Non-pigmented ciliary epithelial cell (primary cell): ENCODE results near the gene PPIC.
"Not testable (repeated sequence)": the region's sequence is repeated elsewhere in the genome, so short reads cannot be mapped to it uniquely, and the experiment has no call there.

Experiments used
- DNase-seq: peaks from one replicate; pipeline ENCODE4 v3.0.0-alpha.2; 2010; ENCODE audit warnings: low read depth

Gene PPIC

GRCh38 chr5:123007754-123008153, 28.8 kb downstream of the PPIC start:
- DNase-seq: no peak

GRCh38 chr5:123007182-123007581, 29.3 kb downstream of the PPIC start:
- DNase-seq: no peak

GRCh38 chr5:123001808-123002207, 34.7 kb downstream of the PPIC start:
- DNase-seq: no peak

GRCh38 chr5:123000731-123001130, 35.8 kb downstream of the PPIC start:
- DNase-seq: no peak

GRCh38 chr5:122999947-123000563, 36.5 kb downstream of the PPIC start:
- DNase-seq: no peak

- no peak for DNase-seq
These were observed 39.2 kb downstream of the PPIC start for GRCh38 chr5:122997294-122997693.

- DNase-seq: no peak
These were observed 40.4 kb downstream of the PPIC start for GRCh38 chr5:122996091-122996490.

GRCh38 chr5:122985954-122986721, 50.4 kb downstream of the PPIC start:
- DNase-seq: no peak

GRCh38 chr5:122985006-122985700, 51.4 kb downstream of the PPIC start:
- DNase-seq: no peak

GRCh38 chr5:122984425-122984824, 52.1 kb downstream of the PPIC start:
- DNase-seq: no peak

GRCh38 chr5:122982376-122982775, 54.1 kb downstream of the PPIC start:
- DNase-seq: no peak

- DNase-seq: no peak
These were observed 54.7 kb downstream of the PPIC start for GRCh38 chr5:122981846-122982245.

GRCh38 chr5:122978644-122979297, 57.8 kb downstream of the PPIC start:
- DNase-seq: no peak

- DNase-seq: no peak
These were observed 58.5 kb downstream of the PPIC start for GRCh38 chr5:122978068-122978467.

GRCh38 chr5:122977319-122977718, 59.2 kb downstream of the PPIC start:
- no peak for DNase-seq

GRCh38 chr5:122974251-122974650, 62.3 kb downstream of the PPIC start:
- DNase-seq: not testable (repeated sequence)

- DNase-seq: not testable (repeated sequence)
These were observed 62.8 kb downstream of the PPIC start for GRCh38 chr5:122973759-122974158.
